Activated T-cell treated with anti-CD3 and anti-CD28 coated beads, Interleukin-2, amount 50 U/mL, for 72 hours (primary cell): ENCODE data around the gene MAP4K2. TPM values are rescaled to one million over a fixed set of nuclear protein-coding genes. Genes with fewer than 3 reads are reported as not detected.

ENCODE experiments used
- ATAC-seq, 2 donors: fragments of 150-1000 bp; cut with Tn5 transposase; replicated peaks in 1 of 2; 2 replicates each; pipeline ENCODE4 v1.10.0; 2021; ENCODE audit warnings: moderate library complexity in 2 of 2, mild to moderate bottlenecking in 1 of 2
- DNase-seq, 2 donors: peaks; one replicate each; pipeline ENCODE4 v3.0.0; 2021 to 2022; ENCODE audit warnings: mixed read lengths in 1 of 2
- H3K27ac Mint-ChIP-seq: one replicate; pipeline ENCODE4 v1.8.0; 2022; ENCODE audit warnings: mild to moderate bottlenecking, moderate library complexity, mixed read lengths
- H3K27me3 Mint-ChIP-seq: one replicate; pipeline ENCODE4 v1.8.0; 2022; ENCODE audit warnings: low read depth, mixed read lengths
- H3K36me3 Mint-ChIP-seq, 2 donors: one replicate each; pipeline ENCODE4 v1.8.0; 2022; ENCODE audit warnings: mixed read lengths in 2 of 2, mild to moderate bottlenecking in 1 of 2; ENCODE audit not compliant: insufficient read depth in 2 of 2
- H3K4me1 Mint-ChIP-seq: one replicate; pipeline ENCODE4 v1.8.0; 2022; ENCODE audit warnings: low read depth, mixed read lengths
- H3K4me3 Mint-ChIP-seq, 2 donors: one replicate each; pipeline ENCODE4 v1.8.0; 2022; ENCODE audit warnings: mild to moderate bottlenecking in 2 of 2, mixed read lengths in 2 of 2, moderate library complexity in 2 of 2
- H3K9me3 Mint-ChIP-seq, 2 donors: one replicate each; pipeline ENCODE4 v1.8.0; 2022; ENCODE audit warnings: mixed read lengths in 2 of 2
- total RNA-seq, 2 donors: library from RNA; stranded (reverse); gene quantifications; one replicate each; pipeline ENCODE4 v1.2.3, GENCODE V29; 2022

The MAP4K2 gene
- total RNA-seq, 2 donors from 2014 or later, result 74.7 to 84.5 TPM

GRCh38 chr11:64753380-64754123 lies 49.5 kb downstream of the MAP4K2 start:
- H3K36me3 Mint-ChIP-seq, result peaks cover 0 to 2% of the 10 kb centered on the region in 2 donors
- no peak for ATAC-seq
- H3K27me3 Mint-ChIP-seq, result no peaks in the 10 kb centered on the region
- DNase-seq, result no peak
- H3K27ac Mint-ChIP-seq, result no peak overlapping the region
- H3K4me1 Mint-ChIP-seq, result no peaks in the 10 kb centered on the region
- H3K9me3 Mint-ChIP-seq, result no peaks in the 10 kb centered on the region
- H3K4me3 Mint-ChIP-seq, result no peak overlapping the region

- DNase-seq (no peak), ATAC-seq (no peak)
- H3K27me3 Mint-ChIP-seq, result no peaks in the 10 kb centered on the region
- H3K36me3 Mint-ChIP-seq, result peaks cover 0 to 2% of the 10 kb centered on the region in 2 donors
- no peaks in the 10 kb centered on the region for H3K4me1 Mint-ChIP-seq
- no peak overlapping the region for H3K4me3 Mint-ChIP-seq
- H3K27ac Mint-ChIP-seq, result no peak overlapping the region
- no peaks in the 10 kb centered on the region for H3K9me3 Mint-ChIP-seq
Measured at GRCh38 chr11:64753019-64753379, 50.0 kb downstream of the MAP4K2 start.

GRCh38 chr11:64752175-64752970 lies 50.6 kb downstream of the MAP4K2 start:
- no peak for DNase-seq
- no peaks in the 10 kb centered on the region for H3K4me1 Mint-ChIP-seq
- peaks cover 0 to 2% of the 10 kb centered on the region in 2 donors for H3K36me3 Mint-ChIP-seq

GRCh38 chr11:64751580-64751979 lies 51.4 kb downstream of the MAP4K2 start:
- Mint-ChIP-seq H3K27ac (no peak overlapping the region), H3K36me3 (peaks cover 0 to 2% of the 10 kb centered on the region in 2 donors), H3K4me1 (no peaks in the 10 kb centered on the region), H3K4me3 (no peak overlapping the region), H3K27me3 (no peaks in the 10 kb centered on the region), H3K9me3 (no peaks in the 10 kb centered on the region)
- ATAC-seq (no peak), DNase-seq (no peak)

More at GRCh38 chr11:64752175-64752970, 50.6 kb downstream of the MAP4K2 start:
- no peak for ATAC-seq
- no peaks in the 10 kb centered on the region for H3K9me3 Mint-ChIP-seq
- H3K4me3 Mint-ChIP-seq, result no peak overlapping the region
- no peak overlapping the region for H3K27ac Mint-ChIP-seq
- H3K27me3 Mint-ChIP-seq, result no peaks in the 10 kb centered on the region

GRCh38 chr11:64751136-64751535 lies 51.9 kb downstream of the MAP4K2 start:
- DNase-seq (no peak), ATAC-seq (no peak)
- no peaks in the 10 kb centered on the region for H3K27me3 Mint-ChIP-seq
- H3K4me1 Mint-ChIP-seq, result no peaks in the 10 kb centered on the region
- H3K27ac Mint-ChIP-seq, result no peak overlapping the region
- H3K4me3 Mint-ChIP-seq, result no peak overlapping the region
- H3K36me3 Mint-ChIP-seq, result peaks cover 0 to 2% of the 10 kb centered on the region in 2 donors
- H3K9me3 Mint-ChIP-seq, result no peaks in the 10 kb centered on the region

- DNase-seq (no peak), ATAC-seq (no peak)
- no peaks in the 10 kb centered on the region for H3K9me3 Mint-ChIP-seq
- H3K4me1 Mint-ChIP-seq, result peaks cover under 1% of the 10 kb centered on the region
- no peaks in the 10 kb centered on the region for H3K27me3 Mint-ChIP-seq
- peaks cover 0 to 2% of the 10 kb centered on the region in 2 donors for H3K36me3 Mint-ChIP-seq
- H3K4me3 Mint-ChIP-seq, result no peak overlapping the region
- H3K27ac Mint-ChIP-seq, result no peak overlapping the region
Measured at GRCh38 chr11:64750361-64751054, 52.5 kb downstream of the MAP4K2 start.

- Mint-ChIP-seq H3K27me3 (peaks cover 9% of the 10 kb centered on the region), H3K4me3 (no peak overlapping the region), H3K36me3 (peaks cover 1 to 2% of the 10 kb centered on the region in 2 donors), H3K9me3 (no peaks in the 10 kb centered on the region), H3K4me1 (peaks cover 15% of the 10 kb centered on the region), H3K27ac (no peak overlapping the region)
- ATAC-seq (no peak), DNase-seq (no peak)
Measured at GRCh38 chr11:64747961-64748665, 54.9 kb downstream of the MAP4K2 start.

- H3K36me3 Mint-ChIP-seq, result peaks cover 0 to 1% of the 10 kb centered on the region in 2 donors
- no peak for ATAC-seq
- H3K4me3 Mint-ChIP-seq, result peak overlapping the region in 1 of 2 donors; percentile 20
- no peak for DNase-seq
- no peak overlapping the region for H3K27ac Mint-ChIP-seq
- H3K9me3 Mint-ChIP-seq, result no peaks in the 10 kb centered on the region
- peaks cover 9% of the 10 kb centered on the region for H3K27me3 Mint-ChIP-seq
- H3K4me1 Mint-ChIP-seq, result peaks cover 22% of the 10 kb centered on the region
Measured at GRCh38 chr11:64746486-64746885, 56.5 kb downstream of the MAP4K2 start.

- peak; percentile 75 to 82 for DNase-seq
- peaks cover 22% of the 10 kb centered on the region for H3K4me1 Mint-ChIP-seq
- H3K4me3 Mint-ChIP-seq, result peak overlapping the region; percentile 92 to 96
- H3K27me3 Mint-ChIP-seq, result peaks cover 9% of the 10 kb centered on the region
- no peaks in the 10 kb centered on the region for H3K9me3 Mint-ChIP-seq
- H3K27ac Mint-ChIP-seq, result peak overlapping the region; percentile 45
- peaks cover 0 to 1% of the 10 kb centered on the region in 2 donors for H3K36me3 Mint-ChIP-seq
- ATAC-seq, result peak; percentile 47 to 61
Measured at GRCh38 chr11:64745521-64746328, 57.3 kb downstream of the MAP4K2 start.

GRCh38 chr11:64745189-64745520 lies 57.9 kb downstream of the MAP4K2 start:
- ATAC-seq (peak; percentile 22 to 27), DNase-seq (peak; percentile 71 to 73)
- peaks cover 9% of the 10 kb centered on the region for H3K27me3 Mint-ChIP-seq
- H3K9me3 Mint-ChIP-seq, result no peaks in the 10 kb centered on the region
- peak overlapping the region; percentile 92 to 96 for H3K4me3 Mint-ChIP-seq
- peaks cover 0 to 1% of the 10 kb centered on the region in 2 donors for H3K36me3 Mint-ChIP-seq
- H3K4me1 Mint-ChIP-seq, result peaks cover 28% of the 10 kb centered on the region
- peak overlapping the region; percentile 45 for H3K27ac Mint-ChIP-seq

GRCh38 chr11:64744544-64745188 lies 58.3 kb downstream of the MAP4K2 start:
- Mint-ChIP-seq H3K27ac (no peak overlapping the region), H3K27me3 (peaks cover 9% of the 10 kb centered on the region), H3K36me3 (peaks cover 0 to 1% of the 10 kb centered on the region in 2 donors), H3K4me1 (peaks cover 29% of the 10 kb centered on the region), H3K4me3 (peak overlapping the region; percentile 96 to 97), H3K9me3 (no peaks in the 10 kb centered on the region)
- DNase-seq, result peak; percentile 42 to 46
- ATAC-seq, result peak; percentile 2
